Caco-2 (cell line): ENCODE measurements around the gene MTM1. TPM values are rescaled to one million over a fixed set of nuclear protein-coding genes. Genes with fewer than 3 reads are reported as not detected.

Source experiments
- Bru-seq: library from RNA; stranded (reverse); fragments of 400-500 nt; gene quantifications from one replicate; lab custom pipeline; 2021; lab: Mats Ljungman, UMichigan
- BruChase-seq, 2 experiments: library from RNA; stranded (reverse); fragments of 400-500 nt; gene quantifications; one replicate each; lab custom pipeline; 2021; lab: Mats Ljungman, UMichigan
- BruUV-seq: library from RNA; stranded (reverse); fragments of 400-500 nt; replicated peaks from 2 replicates; lab custom pipeline; 2021; lab: Mats Ljungman, UMichigan
- CTCF ChIA-PET: fragments of 300-600 bp; sonication (Branson Sonifier 250); formaldehyde crosslinking; loops from one replicate; lab custom pipeline; 2022; ENCODE audit warnings: antibody characterized with exemption; lab: Charles Lee
- POLR2A ChIA-PET: fragments of 300-600 bp; sonication (Branson Sonifier 250); formaldehyde crosslinking; loops from one replicate; lab custom pipeline; 2022; ENCODE audit warnings: antibody characterized with exemption; lab: Charles Lee
- DNase-seq, 2 experiments: peaks; one replicate each; pipeline versions ENCODE4 v3.0.0 to v3.0.0-alpha.2; 2020 to 2022
- H3K27me3 ChIP-seq: replicated peaks from 2 replicates; pipeline ENCODE4 v1.6.0; 2011; ENCODE audit warnings: low read length; ENCODE audit not compliant: control insufficient read depth, insufficient read depth
- H3K36me3 ChIP-seq: 2 replicates; pipeline ENCODE4 v1.5.1; 2011; ENCODE audit warnings: low read length; ENCODE audit not compliant: control insufficient read depth, insufficient read depth
- H3K4me1 ChIP-seq: fragments of 250-450 bp; sonication (Bioruptor Pico); 2 replicates; pipeline ENCODE4 v1.5.1; 2020; ENCODE audit warnings: mild to moderate bottlenecking
- H3K4me3 ChIP-seq: 2 replicates; pipeline ENCODE4 v1.5.1; 2011; ENCODE audit warnings: low read depth, mild to moderate bottlenecking, control low read depth, low read length
- H3K9me3 ChIP-seq: fragments of 250-450 bp; sonication (Bioruptor Pico); 2 replicates; pipeline ENCODE4 v1.5.1; 2020; ENCODE audit warnings: mild to moderate bottlenecking, moderate library complexity
- H3K27ac Mint-ChIP-seq: one replicate; pipeline ENCODE4 v1.8.0; 2022; ENCODE audit warnings: mixed read lengths; ENCODE audit not compliant: unreplicated experiment
- H3K27me3 Mint-ChIP-seq: one replicate; pipeline ENCODE4 v1.8.0; 2022; ENCODE audit warnings: mixed read lengths; ENCODE audit not compliant: insufficient read depth, unreplicated experiment
- H3K36me3 Mint-ChIP-seq: one replicate; pipeline ENCODE4 v1.8.0; 2022; ENCODE audit warnings: mild to moderate bottlenecking, mixed read lengths; ENCODE audit not compliant: insufficient read depth, unreplicated experiment
- H3K4me1 Mint-ChIP-seq: one replicate; pipeline ENCODE4 v1.8.0; 2022; ENCODE audit warnings: low read depth, mixed read lengths; ENCODE audit not compliant: unreplicated experiment
- H3K4me3 Mint-ChIP-seq: one replicate; pipeline ENCODE4 v1.8.0; 2022; ENCODE audit warnings: mild to moderate bottlenecking, moderate library complexity, mixed read lengths; ENCODE audit not compliant: unreplicated experiment
- H3K9me3 Mint-ChIP-seq: one replicate; pipeline ENCODE4 v1.8.0; 2022; ENCODE audit warnings: mixed read lengths; ENCODE audit not compliant: unreplicated experiment
- intact Hi-C: fragments of 100-400 bp; cut with micrococcal nuclease; formaldehyde crosslinking; loops from one replicate; pipeline ENCODE4 v1.10.0; 2022; ENCODE audit not compliant: unreplicated experiment
- long read RNA-seq: library from polyadenylated mRNA; stranded (forward); transcript quantifications from one replicate; pipeline ENCODE4 v2.0.0, GENCODE V29; 2022
- total RNA-seq: library from RNA; stranded (reverse); gene quantifications from 2 replicates; pipeline ENCODE4 v1.2.3, GENCODE V29; 2022
- TF ChIP-seq, protein P1 (sequence below), 2 experiments: fragments of 200-600 bp in 1 of 2; IDR thresholded peaks; 1 replicate in 1 of 2; 2 replicates in 1 of 2; pipeline versions ENCODE4 v1.5.1 to v1.8.0; 2011 to 2022; ENCODE audit warnings: antibody characterized with exemption in 1 of 2, control low read depth in 1 of 2, inconsistent platforms in 1 of 2, low read depth in 1 of 2, low read length in 1 of 2, mild to moderate bottlenecking in 1 of 2, moderate library complexity in 1 of 2; ENCODE audit not compliant: insufficient read depth in 1 of 2, severe bottlenecking in 1 of 2, unreplicated experiment in 1 of 2

Gene MTM1
- total RNA-seq: 9.7 and 10.0 TPM in 2 replicates
- Bru-seq, nascent RNA: percentile 67 among the genes with signal in this experiment
- BruChase-seq, experiment 1, labeled RNA remaining after a 2-hour chase: percentile 67 among the genes with signal in this experiment
- BruChase-seq, experiment 2, labeled RNA remaining after a 6-hour chase: percentile 57 among the genes with signal in this experiment
- long read RNA-seq, transcript MTM1-203 (15 exons, 3,593 nt): major isoform, 18 of 29 reads
- long read RNA-seq, partial matches to known transcripts: 7 of 29 reads
- long read RNA-seq, other reads (novel, unspliced or antisense): 4 of 29 reads

DNA sequence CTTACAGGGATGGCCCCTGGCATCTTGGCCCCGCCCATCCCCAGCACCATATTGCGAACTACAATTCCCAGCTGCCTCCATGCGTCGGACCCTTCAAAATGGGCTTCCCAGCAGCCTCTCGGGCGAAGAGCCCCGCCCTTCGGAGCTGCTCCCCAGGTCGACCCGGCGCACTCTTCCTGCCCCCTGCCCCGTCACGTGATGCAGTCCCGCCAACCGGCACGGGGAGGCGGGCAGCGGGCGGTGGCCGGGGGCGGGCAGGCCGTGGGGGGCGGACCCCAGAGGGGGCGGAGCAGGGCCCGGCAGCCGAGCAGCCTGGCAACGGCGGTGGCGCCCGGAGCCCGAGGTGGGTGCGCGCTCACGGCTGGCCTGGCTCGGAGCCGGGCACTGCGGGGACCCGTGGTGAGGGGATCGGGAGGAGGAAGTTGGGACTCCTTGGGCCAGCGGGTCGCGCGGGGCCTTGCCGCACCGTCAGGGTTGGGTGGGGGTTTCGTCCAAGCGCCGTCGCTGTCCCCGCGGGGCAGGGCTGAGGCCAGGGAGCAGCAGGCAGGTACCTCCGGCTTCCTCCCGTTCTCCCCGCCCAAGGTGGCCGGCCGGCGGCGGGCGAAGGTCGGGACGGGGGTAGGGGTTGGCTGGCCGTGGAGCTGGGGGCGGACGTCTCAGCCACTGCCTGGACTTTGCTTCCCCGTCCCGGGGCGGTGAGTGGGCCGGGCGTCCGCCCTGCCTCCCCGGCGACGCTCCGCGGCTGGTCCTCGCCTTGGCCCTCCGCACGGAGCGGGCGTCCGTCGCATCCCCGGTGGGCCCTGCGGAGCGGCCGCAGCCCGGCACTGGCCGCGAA lies at the start of gene MTM1:
Gene MTM1, plus strand, starts transcription at position 302 of the 835 bp plus-strand sequence. CDS start 23,994 bp downstream, outside the sequence.
- intact Hi-C loops: loop anchor here (1.0 kb wide), 1 partner anchor 21 kb away; no protein-coding TSS in a partner anchor
- ChIA-PET CTCF (no interaction called here), POLR2A (no interaction called here)
- Mint-ChIP-seq H3K4me1 (no peaks in the 10 kb centered on the region), H3K27me3 (no peaks in the 10 kb centered on the region), H3K36me3 (no peaks in the 10 kb centered on the region), H3K27ac (peak within 1 kb of the TSS; percentile 76), H3K9me3 (no peaks in the 10 kb centered on the region), H3K4me3 (peak within 1 kb of the TSS; percentile 70)
- no peaks in the 10 kb centered on the region for H3K36me3 ChIP-seq
- no TSS peak for BruUV-seq
- TF ChIP-seq, protein P1, sequence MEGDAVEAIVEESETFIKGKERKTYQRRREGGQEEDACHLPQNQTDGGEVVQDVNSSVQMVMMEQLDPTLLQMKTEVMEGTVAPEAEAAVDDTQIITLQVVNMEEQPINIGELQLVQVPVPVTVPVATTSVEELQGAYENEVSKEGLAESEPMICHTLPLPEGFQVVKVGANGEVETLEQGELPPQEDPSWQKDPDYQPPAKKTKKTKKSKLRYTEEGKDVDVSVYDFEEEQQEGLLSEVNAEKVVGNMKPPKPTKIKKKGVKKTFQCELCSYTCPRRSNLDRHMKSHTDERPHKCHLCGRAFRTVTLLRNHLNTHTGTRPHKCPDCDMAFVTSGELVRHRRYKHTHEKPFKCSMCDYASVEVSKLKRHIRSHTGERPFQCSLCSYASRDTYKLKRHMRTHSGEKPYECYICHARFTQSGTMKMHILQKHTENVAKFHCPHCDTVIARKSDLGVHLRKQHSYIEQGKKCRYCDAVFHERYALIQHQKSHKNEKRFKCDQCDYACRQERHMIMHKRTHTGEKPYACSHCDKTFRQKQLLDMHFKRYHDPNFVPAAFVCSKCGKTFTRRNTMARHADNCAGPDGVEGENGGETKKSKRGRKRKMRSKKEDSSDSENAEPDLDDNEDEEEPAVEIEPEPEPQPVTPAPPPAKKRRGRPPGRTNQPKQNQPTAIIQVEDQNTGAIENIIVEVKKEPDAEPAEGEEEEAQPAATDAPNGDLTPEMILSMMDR (IDR thresholded peaks at IDR 0.05; ENCODE audit: insufficient read depth in 1 of 2, low read depth in 1 of 2, low read length in 1 of 2, severe bottlenecking in 1 of 2, unreplicated experiment in 1 of 2): no peak
- H3K4me3 ChIP-seq: peak within 1 kb of the TSS; percentile 75
- H3K4me1 ChIP-seq: peaks cover 10% of the 10 kb centered on the region; the same call in 1 of the 2 replicates
- H3K9me3 ChIP-seq: no peaks in the 10 kb centered on the region
- no peaks in the 10 kb centered on the region for H3K27me3 ChIP-seq
- peak; percentile 94 to 95 for DNase-seq

DNA sequence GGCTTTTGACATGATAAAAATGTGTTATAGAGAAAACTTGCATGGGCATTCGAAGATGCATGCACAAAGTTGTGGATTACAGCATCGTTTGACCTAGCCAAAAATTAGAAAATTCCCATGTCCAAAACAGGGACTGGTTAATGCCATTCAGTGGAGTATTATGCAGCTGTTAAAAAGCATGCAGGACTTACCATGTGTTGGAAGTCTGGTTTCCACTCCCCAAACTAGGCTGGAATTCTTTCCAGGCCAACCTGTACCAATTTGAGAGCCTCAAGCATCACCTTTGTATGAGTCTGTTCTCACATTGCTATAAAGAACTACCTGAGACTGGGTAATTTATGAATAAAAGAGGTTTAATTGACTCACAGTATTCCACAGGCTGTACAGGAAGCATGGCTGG lies 45.9 kb upstream of the MTM1 start:
- Mint-ChIP-seq H3K4me3 (no peak overlapping the region), H3K27ac (no peak overlapping the region), H3K4me1 (no peaks in the 10 kb centered on the region), H3K9me3 (no peaks in the 10 kb centered on the region), H3K36me3 (no peaks in the 10 kb centered on the region), H3K27me3 (no peaks in the 10 kb centered on the region)
- no TSS peak for BruUV-seq
- no peak for DNase-seq
- intact Hi-C loops: no loop called here
- Histone ChIP-seq H3K4me1 (no peaks in the 10 kb centered on the region), H3K27me3 (no peaks in the 10 kb centered on the region), H3K9me3 (no peaks in the 10 kb centered on the region), H3K4me3 (no peak overlapping the region), H3K36me3 (no peaks in the 10 kb centered on the region)
- CTCF ChIA-PET: no interaction called here
- POLR2A ChIA-PET: no interaction called here
- TF ChIP-seq, protein P1 (IDR thresholded peaks at IDR 0.05; ENCODE audit: insufficient read depth in 1 of 2, low read depth in 1 of 2, low read length in 1 of 2, severe bottlenecking in 1 of 2, unreplicated experiment in 1 of 2): no peak

DNA sequence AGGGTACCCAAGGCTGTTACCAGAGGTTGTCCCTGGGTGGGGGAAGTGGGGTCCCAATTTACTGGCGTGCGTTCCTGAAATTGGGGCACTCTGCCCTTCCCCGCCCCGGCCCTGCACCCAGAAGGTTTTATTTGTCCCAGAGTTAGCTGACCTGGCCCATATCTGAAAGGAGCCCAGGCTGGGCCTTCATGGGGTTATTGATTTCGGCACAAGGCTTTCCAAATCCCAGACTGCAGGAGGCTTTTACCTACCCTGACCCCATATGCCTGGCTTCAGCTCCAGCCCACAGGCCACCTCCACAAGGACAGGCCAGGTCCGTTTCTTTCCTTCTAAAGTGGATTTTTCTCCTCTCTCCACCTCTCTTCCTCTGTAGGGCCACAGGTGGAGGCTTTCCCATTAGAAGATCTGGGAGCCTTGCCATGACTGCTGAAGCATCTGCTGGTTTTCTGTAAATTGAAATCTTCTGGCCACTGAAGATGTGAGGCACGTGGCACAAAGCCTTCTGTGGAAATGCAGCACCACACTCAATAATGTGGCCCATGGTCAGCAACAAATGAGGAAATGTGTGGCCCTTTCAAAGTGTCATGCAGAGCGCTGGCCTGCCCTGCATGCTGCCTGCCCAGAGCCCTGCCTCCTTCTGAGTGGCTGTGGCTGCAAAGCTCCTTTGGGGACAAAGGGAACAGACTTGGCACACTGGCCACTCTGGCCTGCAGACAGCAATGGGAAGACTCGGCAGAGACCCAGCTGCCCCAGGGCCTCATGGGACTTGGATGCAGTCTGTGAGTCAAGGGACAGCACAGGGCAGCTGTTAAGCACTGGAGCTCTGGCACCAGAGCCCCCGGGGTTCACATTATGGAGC lies 43.1 kb upstream of the MTM1 start:
- Histone ChIP-seq H3K27me3 (no peaks in the 10 kb centered on the region), H3K9me3 (no peaks in the 10 kb centered on the region), H3K4me1 (no peaks in the 10 kb centered on the region), H3K36me3 (no peaks in the 10 kb centered on the region), H3K4me3 (no peak overlapping the region)
- Mint-ChIP-seq H3K27ac (no peak overlapping the region), H3K27me3 (no peaks in the 10 kb centered on the region), H3K9me3 (no peaks in the 10 kb centered on the region), H3K4me3 (no peak overlapping the region), H3K4me1 (no peaks in the 10 kb centered on the region), H3K36me3 (no peaks in the 10 kb centered on the region)
- intact Hi-C loops: no loop called here
- ChIA-PET CTCF (no interaction called here), POLR2A (no interaction called here)
- TF ChIP-seq, protein P1 (IDR thresholded peaks at IDR 0.05; ENCODE audit: insufficient read depth in 1 of 2, low read depth in 1 of 2, low read length in 1 of 2, severe bottlenecking in 1 of 2, unreplicated experiment in 1 of 2): no peak
- DNase-seq: no peak
- BruUV-seq: no TSS peak
